ENCODE data around the gene TIAM2. TPM values are rescaled to one million over a fixed set of nuclear protein-coding genes. Genes with fewer than 3 reads are reported as not detected.

The TIAM2 gene
- total and polyA plus RNA-seq, 2 donors (not counting 3 experiments of a cell fraction or from before 2014, with no cell fraction given): 9.6 to 18.5 TPM

DNA sequence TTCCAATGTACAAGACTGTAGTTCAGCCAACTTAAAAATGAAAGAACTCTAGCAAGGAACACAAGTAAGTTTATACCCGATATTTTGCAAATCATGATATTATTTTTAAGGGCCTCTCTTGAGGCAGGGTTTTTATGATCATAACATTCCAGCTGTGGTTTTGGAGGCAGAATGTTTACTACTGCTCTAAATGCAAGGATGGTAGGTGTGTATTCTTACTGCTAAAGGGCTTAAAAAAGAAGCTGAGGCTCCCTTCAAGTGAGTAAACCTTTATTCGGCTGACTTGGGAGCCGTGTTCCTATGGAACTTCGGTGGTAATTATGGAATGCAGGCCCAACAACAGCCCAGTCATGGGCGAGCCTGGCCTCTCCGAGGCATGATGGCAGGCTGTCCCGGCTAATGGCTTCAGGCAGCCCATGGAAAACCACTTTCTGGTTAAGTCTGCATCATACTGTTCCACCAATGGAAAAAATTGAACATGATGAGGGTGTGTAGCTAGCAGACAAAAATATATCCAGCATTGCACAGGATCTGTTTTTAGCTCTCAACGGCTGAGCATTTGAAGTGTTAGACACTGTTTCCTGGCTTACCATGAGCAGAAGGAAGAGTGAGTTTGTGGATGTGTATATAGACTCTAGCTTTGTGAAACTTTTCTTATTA, 111.5 kb downstream of the TIAM2 start:
- BruUV-seq (replicated peaks): no TSS peak
- Histone ChIP-seq H3K9me3 (replicated peaks; ENCODE audit: control insufficient read depth, insufficient read depth, low read length) (no peaks in the 10 kb centered on the region), H2AFZ (ENCODE audit: low read depth, low read length) (no peak overlapping the region), H3K9me1 (replicated peaks; ENCODE audit: control insufficient read depth, extremely low read depth, insufficient read depth, low read length) (no peaks in the 10 kb centered on the region), H3K4me1 (ENCODE audit: control insufficient read depth, extremely low read depth, insufficient read depth, low read length) (peaks cover 19% of the 10 kb centered on the region), H3K79me2 (ENCODE audit: control insufficient read depth, insufficient read depth, low read length) (no peaks in the 10 kb centered on the region), H3K4me3 (replicated peaks in 1 of 3; ENCODE audit: insufficient read depth in 1 of 3, low read depth in 1 of 3, low read length in 3 of 3) (no peak overlapping the region), H3K36me3 (ENCODE audit: control insufficient read depth in 2 of 2, extremely low read depth in 1 of 2, insufficient read depth in 2 of 2, low read length in 2 of 2) (no peaks in the 10 kb centered on the region), H3K27ac (ENCODE audit: insufficient read depth, low read depth, low read length) (no peak overlapping the region), H4K20me1 (replicated peaks; ENCODE audit: control insufficient read depth, extremely low read depth, insufficient read depth, low read length) (no peaks in the 10 kb centered on the region), H3K27me3 (ENCODE audit: control insufficient read depth in 2 of 2, insufficient read depth in 2 of 2, low read length in 2 of 2) (no peaks in the 10 kb centered on the region), H3K4me2 (ENCODE audit: insufficient read depth, low read length) (no peak overlapping the region), H3K9ac (replicated peaks; ENCODE audit: extremely low read depth, insufficient read depth, low read length) (no peak overlapping the region)
- no peak for DNase-seq (ENCODE audit: low read depth, low spot score)
- intact Hi-C loops (cut with micrococcal nuclease): no loop called here
- CTCF ChIA-PET: interaction anchor here (0.6 kb wide), 1 partner anchor 18 kb away, joined by 3 read pairs; no protein-coding TSS in a partner anchor
- TF ChIP-seq GATA2 (IDR thresholded peaks at IDR 0.05; ENCODE audit: insufficient read depth, insufficient read length, low read depth, low read length) (no peak), JUN (IDR thresholded peaks at IDR 0.05; ENCODE audit: borderline replicate concordance, insufficient read depth, insufficient read length, low read depth) (no peak), EZH2 (IDR thresholded peaks at IDR 0.05; ENCODE audit: borderline replicate concordance, low read depth, low read length, severe bottlenecking) (no peak), POLR2A (IDR thresholded peaks at IDR 0.05; ENCODE audit: low read depth, low read length) (no peak), MYC (IDR thresholded peaks at IDR 0.05; ENCODE audit: low read depth, low read length) (no peak), CTCF (IDR thresholded peaks at IDR 0.05; ENCODE audit: extremely low read depth in 1 of 2, insufficient read depth in 1 of 2, low read depth in 1 of 2, low read length in 2 of 2) (no peak), POLR2AphosphoS5 (IDR thresholded peaks at IDR 0.05; ENCODE audit: insufficient read depth, low read depth, low read length) (no peak), FOS (IDR thresholded peaks at IDR 0.05; ENCODE audit: borderline replicate concordance, insufficient read depth, low read length) (no peak)
- TF ChIP-seq, protein P1, sequence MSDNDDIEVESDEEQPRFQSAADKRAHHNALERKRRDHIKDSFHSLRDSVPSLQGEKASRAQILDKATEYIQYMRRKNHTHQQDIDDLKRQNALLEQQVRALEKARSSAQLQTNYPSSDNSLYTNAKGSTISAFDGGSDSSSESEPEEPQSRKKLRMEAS (IDR thresholded peaks at IDR 0.05; ENCODE audit: insufficient read depth, insufficient read length): no peak
- no peak for FAIRE-seq
- dilution Hi-C loops (cut with MboI; ENCODE audit: extremely low pct_ligation_motif_present, low sequenced_read_pairs): no loop called here
- POLR2A ChIA-PET: no interaction called here

Measured in endothelial cell of umbilical vein (primary cell).